Stimulated activated CD8-positive, alpha-beta memory T cell treated with anti-CD3 and anti-CD28 coated beads, Interleukin-2, amount 100 ng/mL, for 1 hour (primary cell): ENCODE results near the gene ASPN.
A peak's percentile ranks its signal among the peaks of the same experiment; 100 is the strongest.
"Not testable (repeated sequence)": the region's sequence is repeated elsewhere in the genome, so short reads cannot be mapped to it uniquely, and the experiment has no call there.

Experiments used
- DNase-seq, 2 donors: peaks; one replicate each; pipeline ENCODE4 v3.0.0-alpha.2; 2020; ENCODE audit warnings: low read depth in 2 of 2

The ASPN gene

GRCh38 chr9:92422611-92423338 lies 59.5 kb downstream of the ASPN start:
- no peak for DNase-seq

GRCh38 chr9:92414566-92414965 lies 67.7 kb downstream of the ASPN start:
- DNase-seq: no peak

- not testable (repeated sequence) for DNase-seq
Measured at GRCh38 chr9:92411157-92411556, 71.1 kb downstream of the ASPN start.

- no peak for DNase-seq
Measured at GRCh38 chr9:92408747-92409478, 73.4 kb downstream of the ASPN start.

- no peak for DNase-seq
Measured at GRCh38 chr9:92407818-92408217, 74.5 kb downstream of the ASPN start.

- DNase-seq: peak in 1 of 2 donors; percentile 9
Measured at GRCh38 chr9:92406477-92406876, 75.8 kb downstream of the ASPN start.
